Glutamatergic neuron (in vitro differentiated cells): ENCODE results near the gene RAPGEF2. TPM values are rescaled to one million over a fixed set of nuclear protein-coding genes. Genes with fewer than 3 reads are reported as not detected.

Source experiments
- DNase-seq: peaks from one replicate; pipeline ENCODE4 v3.0.0; 2022
- H3K27ac Mint-ChIP-seq: one replicate; pipeline ENCODE4 v1.8.0; 2020; ENCODE audit warnings: mild to moderate bottlenecking, mixed read lengths, inconsistent platforms; ENCODE audit not compliant: unreplicated experiment
- H3K27me3 Mint-ChIP-seq: one replicate; pipeline ENCODE4 v1.8.0; 2020; ENCODE audit warnings: mild to moderate bottlenecking, moderate library complexity, mixed read lengths, inconsistent platforms; ENCODE audit not compliant: unreplicated experiment
- H3K36me3 Mint-ChIP-seq: one replicate; pipeline ENCODE4 v1.8.0; 2020; ENCODE audit warnings: mild to moderate bottlenecking, mixed read lengths, inconsistent platforms; ENCODE audit not compliant: unreplicated experiment
- H3K4me1 Mint-ChIP-seq: one replicate; pipeline ENCODE4 v1.8.0; 2020; ENCODE audit warnings: mild to moderate bottlenecking, low read depth, mixed read lengths, inconsistent platforms; ENCODE audit not compliant: unreplicated experiment
- H3K4me3 Mint-ChIP-seq: one replicate; pipeline ENCODE4 v1.8.0; 2020; ENCODE audit warnings: mild to moderate bottlenecking, mixed read lengths, inconsistent platforms; ENCODE audit not compliant: unreplicated experiment
- H3K9me3 Mint-ChIP-seq: one replicate; pipeline ENCODE4 v1.8.0; 2020; ENCODE audit warnings: mild to moderate bottlenecking, moderate library complexity, mixed read lengths, inconsistent platforms; ENCODE audit not compliant: unreplicated experiment
- total RNA-seq: library from RNA; stranded (reverse); fragmentation: NEBNext Ultra II Directional; extraction: Animal tissue kit (Norgen Biotek cat#: 25700); gene quantifications from one replicate; pipeline ENCODE4 v1.2.1, GENCODE V29; 2021; ENCODE audit not compliant: unreplicated experiment
- TF ChIP-seq, protein P1 (sequence below): fragments of 200-600 bp; sonication (generic); IDR thresholded peaks from one replicate; pipeline ENCODE4 v1.5.0; 2021; ENCODE audit not compliant: partially characterized antibody, unreplicated experiment

Gene RAPGEF2
- total RNA-seq, 1 donor from 2014 or later, result 58.4 TPM

DNA sequence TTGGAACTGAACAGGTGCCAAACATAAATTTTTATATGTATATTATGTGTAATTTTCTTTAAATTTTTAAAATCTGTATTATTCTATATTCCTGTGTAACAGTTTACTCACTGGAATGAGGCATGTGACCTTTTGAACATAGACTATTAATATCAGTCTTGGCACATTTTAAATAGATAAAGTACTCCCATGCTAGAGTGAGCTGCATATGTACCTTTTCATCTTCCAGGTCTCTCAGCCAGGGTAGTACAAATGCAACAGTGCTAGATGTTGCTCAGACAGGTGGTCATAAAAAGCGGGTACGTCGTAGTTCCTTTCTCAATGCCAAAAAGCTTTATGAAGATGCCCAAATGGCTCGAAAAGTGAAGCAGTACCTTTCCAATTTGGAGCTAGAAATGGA lies 242.0 kb downstream of the RAPGEF2 start:
- TF ChIP-seq, protein P1, sequence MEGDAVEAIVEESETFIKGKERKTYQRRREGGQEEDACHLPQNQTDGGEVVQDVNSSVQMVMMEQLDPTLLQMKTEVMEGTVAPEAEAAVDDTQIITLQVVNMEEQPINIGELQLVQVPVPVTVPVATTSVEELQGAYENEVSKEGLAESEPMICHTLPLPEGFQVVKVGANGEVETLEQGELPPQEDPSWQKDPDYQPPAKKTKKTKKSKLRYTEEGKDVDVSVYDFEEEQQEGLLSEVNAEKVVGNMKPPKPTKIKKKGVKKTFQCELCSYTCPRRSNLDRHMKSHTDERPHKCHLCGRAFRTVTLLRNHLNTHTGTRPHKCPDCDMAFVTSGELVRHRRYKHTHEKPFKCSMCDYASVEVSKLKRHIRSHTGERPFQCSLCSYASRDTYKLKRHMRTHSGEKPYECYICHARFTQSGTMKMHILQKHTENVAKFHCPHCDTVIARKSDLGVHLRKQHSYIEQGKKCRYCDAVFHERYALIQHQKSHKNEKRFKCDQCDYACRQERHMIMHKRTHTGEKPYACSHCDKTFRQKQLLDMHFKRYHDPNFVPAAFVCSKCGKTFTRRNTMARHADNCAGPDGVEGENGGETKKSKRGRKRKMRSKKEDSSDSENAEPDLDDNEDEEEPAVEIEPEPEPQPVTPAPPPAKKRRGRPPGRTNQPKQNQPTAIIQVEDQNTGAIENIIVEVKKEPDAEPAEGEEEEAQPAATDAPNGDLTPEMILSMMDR, result no peak
- Mint-ChIP-seq H3K4me3 (no peak overlapping the region), H3K36me3 (no peaks in the 10 kb centered on the region), H3K4me1 (no peaks in the 10 kb centered on the region), H3K27me3 (no peaks in the 10 kb centered on the region), H3K27ac (no peak overlapping the region), H3K9me3 (peaks cover 1% of the 10 kb centered on the region)
- DNase-seq, result no peak

DNA sequence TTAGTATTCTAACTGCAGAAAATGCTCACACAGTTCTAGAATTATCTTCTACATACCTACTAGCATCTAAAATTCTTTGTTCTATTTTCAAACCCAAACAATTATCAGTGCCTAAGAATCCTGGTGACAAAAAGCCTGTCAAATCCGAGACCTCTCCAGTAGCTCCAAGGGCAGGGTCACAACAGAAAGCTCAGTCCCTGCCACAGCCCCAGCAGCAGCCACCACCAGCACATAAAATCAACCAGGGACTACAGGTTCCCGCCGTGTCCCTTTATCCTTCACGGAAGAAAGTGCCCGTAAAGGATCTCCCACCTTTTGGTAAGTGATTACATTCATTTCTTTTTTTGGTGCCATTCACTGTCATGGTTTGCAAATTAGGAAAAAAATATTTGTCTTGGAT lies 243.8 kb downstream of the RAPGEF2 start:
- no peak overlapping the region for H3K27ac Mint-ChIP-seq
- H3K4me1 Mint-ChIP-seq, result no peaks in the 10 kb centered on the region
- TF ChIP-seq, protein P1, result no peak
- H3K36me3 Mint-ChIP-seq, result peaks cover 4% of the 10 kb centered on the region
- H3K4me3 Mint-ChIP-seq, result no peak overlapping the region
- H3K9me3 Mint-ChIP-seq, result peaks cover 1% of the 10 kb centered on the region
- H3K27me3 Mint-ChIP-seq, result no peaks in the 10 kb centered on the region
- no peak for DNase-seq

DNA sequence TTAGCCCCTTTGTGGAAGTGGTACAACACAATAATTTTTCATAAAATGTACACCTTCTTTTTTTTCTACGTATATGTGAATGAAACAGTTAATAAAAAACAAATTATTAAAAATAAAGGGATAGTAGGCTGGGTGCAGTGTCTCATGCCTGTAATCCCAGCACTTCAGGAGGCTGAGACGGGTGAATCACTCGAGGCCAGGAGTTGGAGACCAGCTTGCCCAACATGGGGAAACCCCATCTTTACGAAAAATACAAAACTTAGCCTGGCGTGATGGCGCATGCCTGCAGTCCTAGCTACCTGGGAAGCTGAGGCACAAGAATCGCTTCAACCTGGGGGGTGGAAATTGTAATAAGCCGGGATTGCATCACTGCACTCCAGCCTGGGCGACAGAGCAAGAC lies 244.9 kb downstream of the RAPGEF2 start:
- H3K27me3 Mint-ChIP-seq, result no peaks in the 10 kb centered on the region
- DNase-seq, result no peak
- H3K4me1 Mint-ChIP-seq, result no peaks in the 10 kb centered on the region
- peaks cover 4% of the 10 kb centered on the region for H3K36me3 Mint-ChIP-seq
- H3K9me3 Mint-ChIP-seq, result peaks cover 1% of the 10 kb centered on the region
- no peak overlapping the region for H3K27ac Mint-ChIP-seq
- no peak overlapping the region for H3K4me3 Mint-ChIP-seq
- TF ChIP-seq, protein P1, result no peak

DNA sequence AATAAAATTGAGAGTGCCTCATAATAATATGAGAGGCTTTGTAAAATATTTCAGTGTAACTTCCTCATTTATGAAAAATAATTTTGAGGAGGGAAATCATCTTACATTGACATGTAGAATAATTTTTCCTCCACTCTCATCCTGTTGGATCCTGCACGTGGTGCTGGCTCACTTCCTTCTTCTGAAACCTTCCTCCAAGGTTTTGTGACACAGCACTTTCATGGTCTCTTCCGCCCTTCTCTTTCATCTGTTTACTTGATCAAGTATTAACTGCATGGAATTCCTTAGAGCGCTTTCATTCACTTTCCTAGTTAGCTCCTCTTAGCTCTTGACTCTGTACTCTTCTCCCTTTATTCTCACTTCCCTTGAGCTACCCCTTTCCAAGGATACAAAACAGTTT lies 246.5 kb downstream of the RAPGEF2 start:
- Mint-ChIP-seq H3K9me3 (peaks cover 1% of the 10 kb centered on the region), H3K36me3 (peaks cover 4% of the 10 kb centered on the region), H3K27ac (no peak overlapping the region), H3K4me1 (no peaks in the 10 kb centered on the region), H3K27me3 (peaks cover 2% of the 10 kb centered on the region), H3K4me3 (no peak overlapping the region)
- no peak for DNase-seq
- TF ChIP-seq, protein P1, result no peak

DNA sequence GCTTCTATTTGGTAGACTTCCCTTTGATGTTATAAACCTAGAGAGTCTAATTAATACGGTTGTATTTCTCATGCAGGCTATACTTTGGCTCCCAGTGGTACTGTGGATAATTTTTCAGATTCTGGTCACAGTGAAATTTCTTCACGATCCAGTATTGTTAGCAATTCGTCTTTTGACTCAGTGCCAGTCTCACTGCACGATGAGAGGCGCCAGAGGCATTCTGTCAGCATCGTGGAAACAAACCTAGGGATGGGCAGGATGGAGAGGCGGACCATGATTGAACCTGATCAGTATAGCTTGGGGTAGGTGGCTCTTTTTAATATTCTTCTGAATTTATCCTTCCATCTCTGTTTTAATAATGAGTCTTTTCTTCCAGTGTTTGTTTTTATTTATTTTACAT lies 249.7 kb downstream of the RAPGEF2 start:
- Mint-ChIP-seq H3K9me3 (peaks cover 1% of the 10 kb centered on the region), H3K27ac (no peak overlapping the region), H3K4me3 (no peak overlapping the region), H3K27me3 (peaks cover 2% of the 10 kb centered on the region), H3K36me3 (peaks cover 9% of the 10 kb centered on the region), H3K4me1 (no peaks in the 10 kb centered on the region)
- DNase-seq, result no peak
- TF ChIP-seq, protein P1, result no peak
